Skin epidermis (tissue), 12 donors: ENCODE results near the gene CDC42BPA.
"Not testable (repeated sequence)": the region's sequence is repeated elsewhere in the genome, so short reads cannot be mapped to it uniquely, and the experiment has no call there.

ENCODE experiments used
- H3K27ac ChIP-seq, 21 experiments: fragments of 200-600 bp; sonication (generic) in 11 of 21; one replicate each; pipeline ENCODE4 v1.5.0; 2020; ENCODE audit warnings: mild to moderate bottlenecking in 3 of 21, inconsistent platforms in 2 of 21, moderate library complexity in 2 of 21
- H3K4me3 ChIP-seq, 7 experiments: fragments of 200-600 bp; sonication (generic) in 2 of 7; one replicate each; pipeline ENCODE4 v1.5.0; 2020; ENCODE audit warnings: inconsistent platforms in 2 of 7, mild to moderate bottlenecking in 2 of 7, moderate library complexity in 1 of 7

The CDC42BPA gene

DNA sequence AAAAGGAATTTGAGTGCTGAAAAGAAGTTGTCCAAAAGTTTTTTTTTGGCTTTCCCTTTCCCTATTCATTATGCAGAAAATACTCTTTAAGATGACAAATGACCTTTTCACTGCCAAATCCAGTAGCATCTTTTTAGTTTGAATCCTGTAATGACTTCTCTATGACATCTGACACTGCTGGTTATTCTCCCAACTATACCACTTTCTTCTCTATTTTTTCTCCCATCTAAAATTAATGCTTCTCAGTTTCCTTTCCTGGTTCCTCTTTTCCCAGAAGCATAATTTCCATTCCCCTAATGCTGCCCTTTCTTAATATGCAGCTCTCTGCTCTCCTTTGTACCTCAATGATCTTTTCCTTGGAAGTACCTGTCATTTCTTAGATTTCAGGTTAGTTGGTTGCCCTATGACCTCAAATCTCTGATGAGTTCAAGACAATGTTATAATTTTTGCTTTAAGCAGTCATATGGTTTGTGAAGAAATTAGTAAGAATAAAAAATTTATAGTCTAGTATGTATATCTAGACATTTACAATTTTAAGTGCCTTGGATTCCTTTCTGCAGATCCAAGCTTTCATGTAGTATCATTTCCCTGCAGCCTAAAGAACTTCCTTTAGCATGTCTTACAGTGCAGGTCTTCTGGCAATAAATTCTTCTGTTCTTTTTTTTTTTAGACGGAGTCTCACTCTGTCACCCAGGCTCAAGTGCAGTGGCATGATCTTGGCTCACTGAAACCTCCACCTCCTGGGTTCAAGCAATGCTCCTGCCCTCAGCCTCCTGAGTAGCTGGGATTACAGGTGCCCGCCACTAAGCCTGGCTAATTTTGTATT lies 150.8 kb downstream of the CDC42BPA start:
- no peak overlapping the region for H3K4me3 ChIP-seq
- no peak overlapping the region for H3K27ac ChIP-seq

DNA sequence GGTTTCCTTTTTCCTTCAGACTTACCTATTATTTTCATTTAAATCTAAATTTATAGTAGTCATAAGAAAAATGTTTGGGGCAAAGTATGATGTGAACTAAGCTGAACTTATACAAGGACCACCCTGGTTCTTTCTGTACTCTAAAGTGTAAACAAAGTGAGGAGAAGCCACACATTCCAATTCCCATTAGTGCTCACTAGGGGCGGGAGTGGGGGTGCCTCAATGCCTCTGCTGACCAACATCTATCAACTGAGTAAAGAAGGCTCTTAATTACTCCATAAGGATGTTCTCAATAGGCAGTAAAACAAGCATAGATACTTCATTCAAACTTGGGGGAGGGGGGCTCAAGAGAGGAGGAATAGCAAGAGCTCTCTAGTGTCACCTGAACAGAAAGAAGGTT lies 151.7 kb downstream of the CDC42BPA start:
- H3K27ac ChIP-seq, result no peak overlapping the region
- no peak overlapping the region for H3K4me3 ChIP-seq

DNA sequence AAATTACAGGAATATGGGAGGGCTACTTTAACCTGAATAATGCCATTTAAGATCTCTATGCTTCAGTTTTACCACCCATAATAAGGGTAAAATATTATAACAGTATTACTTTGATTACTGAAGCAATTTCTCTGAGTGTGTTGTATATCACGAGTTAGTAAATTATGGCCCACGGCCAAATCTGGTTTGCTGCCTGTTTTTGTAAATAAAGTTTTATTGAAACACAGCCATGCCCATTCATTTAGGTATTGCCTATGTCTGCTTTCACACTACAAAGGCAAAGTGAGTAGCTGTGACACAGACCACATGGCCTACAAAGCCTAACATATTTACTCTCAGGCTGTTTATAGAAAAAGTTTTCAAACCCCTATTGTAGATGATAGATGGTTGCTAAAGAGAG lies 156.8 kb downstream of the CDC42BPA start:
- H3K4me3 ChIP-seq, result no peak overlapping the region

DNA sequence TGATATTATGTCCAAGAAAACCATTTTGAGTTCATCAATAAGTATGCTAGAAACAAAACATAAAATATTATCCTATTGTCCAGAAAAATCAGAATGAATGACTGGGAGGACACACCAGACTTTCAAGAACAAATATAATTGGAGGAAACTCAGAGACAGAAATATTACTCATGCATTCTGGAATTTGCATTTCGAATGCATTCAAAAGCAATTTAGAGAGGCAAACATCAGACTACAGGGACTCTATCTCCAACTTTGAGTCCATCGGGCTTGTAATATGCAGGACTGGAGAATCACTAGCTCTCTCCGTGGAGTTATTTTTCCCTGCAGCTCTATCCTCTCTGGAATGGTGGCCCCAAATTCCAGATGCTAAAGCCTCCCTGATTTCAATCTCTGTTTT lies 161.8 kb downstream of the CDC42BPA start:
- H3K4me3 ChIP-seq, result no peak overlapping the region
- H3K27ac ChIP-seq, result no peak overlapping the region

More for the DNA sequence above, 156.8 kb downstream of the CDC42BPA start:
- H3K27ac ChIP-seq, result no peak overlapping the region

DNA sequence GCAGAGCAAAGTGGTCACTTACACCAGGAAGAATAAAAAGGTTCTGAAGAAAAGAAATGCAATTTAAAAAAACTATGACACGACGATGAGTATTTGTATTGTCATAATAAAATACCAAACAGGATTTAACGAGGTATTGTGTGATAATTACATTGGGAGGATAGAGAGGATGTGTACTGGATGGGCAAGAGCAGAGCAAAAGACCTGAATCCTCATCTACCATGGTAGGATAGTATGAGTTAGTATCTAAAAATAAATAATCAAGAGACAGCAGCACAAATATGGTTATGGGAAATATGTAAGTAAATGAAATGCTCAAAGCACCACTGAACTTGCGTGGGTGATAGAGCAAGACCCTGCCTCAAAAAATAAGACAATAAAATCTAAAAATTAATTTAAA lies 162.6 kb downstream of the CDC42BPA start:
- H3K27ac ChIP-seq, result no peak overlapping the region
- no peak overlapping the region for H3K4me3 ChIP-seq

DNA sequence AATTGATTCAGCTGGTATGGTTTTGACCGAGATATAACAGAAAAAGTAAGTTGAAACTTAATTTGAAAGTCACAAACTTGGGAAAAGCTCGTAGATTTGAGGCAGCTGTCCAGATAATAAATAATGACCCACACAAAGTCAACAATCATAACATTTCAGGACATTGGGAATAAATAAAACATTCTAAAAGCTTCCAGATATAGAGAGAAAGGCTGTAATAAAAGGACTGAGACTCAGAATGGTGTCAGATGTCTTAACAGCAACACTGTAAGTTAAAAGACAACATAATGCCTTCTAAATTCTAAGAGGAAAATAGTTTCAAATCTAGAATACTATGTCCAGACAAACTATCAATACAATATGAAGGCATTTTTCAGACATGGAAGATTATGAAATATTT lies 163.3 kb downstream of the CDC42BPA start:
- no peak overlapping the region for H3K4me3 ChIP-seq
- H3K27ac ChIP-seq, result no peak overlapping the region

DNA sequence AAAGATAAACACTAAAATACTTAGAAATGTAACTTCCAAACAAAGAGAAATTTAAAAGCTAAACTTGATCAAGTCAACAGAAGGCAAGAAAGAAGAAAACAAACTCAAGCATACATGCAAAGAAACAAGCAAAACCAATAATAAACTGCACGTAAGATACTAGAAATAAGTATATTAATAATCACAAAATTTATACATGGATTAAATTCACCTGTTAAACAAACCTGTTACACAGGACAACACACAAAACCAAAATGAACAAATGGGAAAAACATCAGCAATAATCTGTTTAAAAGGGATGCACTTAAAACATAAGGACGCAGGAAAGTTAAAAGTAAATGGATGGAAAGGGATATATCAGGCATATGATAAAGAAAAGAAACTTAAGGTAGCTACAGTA lies 165.8 kb downstream of the CDC42BPA start:
- Histone ChIP-seq H3K27ac (no peak overlapping the region), H3K4me3 (no peak overlapping the region)

DNA sequence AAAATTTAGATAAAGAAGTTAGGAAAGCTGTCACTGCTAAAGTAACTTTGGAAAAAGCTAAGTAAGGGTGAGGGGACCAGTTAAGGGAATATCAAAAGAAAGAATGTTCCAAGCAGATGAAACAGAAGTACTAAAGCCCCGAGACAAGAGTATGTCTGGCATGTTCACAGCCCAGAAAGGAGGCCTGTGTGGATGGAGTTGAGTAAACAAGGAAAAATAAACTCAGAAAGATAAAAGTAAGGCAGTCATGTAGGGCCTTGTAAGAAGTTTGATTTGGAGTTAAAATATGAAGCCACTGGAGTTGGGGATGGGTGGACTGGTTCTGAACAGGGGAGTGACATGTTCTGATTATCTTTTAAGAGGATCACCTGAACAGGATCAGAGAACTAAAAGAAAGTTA lies 177.9 kb downstream of the CDC42BPA start:
- Histone ChIP-seq H3K4me3 (no peak overlapping the region), H3K27ac (no peak overlapping the region)

DNA sequence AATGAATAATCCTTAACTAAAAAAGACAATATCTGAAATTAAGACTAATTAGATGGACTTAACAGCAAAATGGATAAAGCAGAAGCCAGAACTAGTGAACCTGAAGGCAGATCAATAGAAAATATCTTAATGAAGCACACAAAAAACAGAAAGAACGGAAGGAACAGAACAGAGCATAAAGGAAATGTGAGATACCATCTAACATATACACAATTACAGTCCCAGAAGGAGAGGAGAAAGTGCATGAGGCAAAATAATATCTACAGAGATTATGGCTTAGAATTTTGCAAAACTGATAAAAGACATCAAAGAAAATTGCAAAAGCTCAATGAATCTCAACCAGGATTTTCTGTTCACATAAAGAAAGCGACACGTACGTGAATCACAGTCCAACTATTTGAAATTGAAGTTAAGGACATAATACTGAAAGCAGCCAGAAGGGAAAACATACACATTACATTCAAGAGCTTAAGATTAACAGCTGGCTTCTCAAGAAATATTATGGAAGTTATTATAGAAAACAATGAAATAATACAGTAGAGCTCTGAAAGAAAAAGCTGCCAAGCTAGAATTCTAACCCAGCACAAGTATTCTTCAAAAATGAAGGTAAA lies 182.0 kb downstream of the CDC42BPA start:
- Histone ChIP-seq H3K4me3 (no peak overlapping the region), H3K27ac (no peak overlapping the region)

DNA sequence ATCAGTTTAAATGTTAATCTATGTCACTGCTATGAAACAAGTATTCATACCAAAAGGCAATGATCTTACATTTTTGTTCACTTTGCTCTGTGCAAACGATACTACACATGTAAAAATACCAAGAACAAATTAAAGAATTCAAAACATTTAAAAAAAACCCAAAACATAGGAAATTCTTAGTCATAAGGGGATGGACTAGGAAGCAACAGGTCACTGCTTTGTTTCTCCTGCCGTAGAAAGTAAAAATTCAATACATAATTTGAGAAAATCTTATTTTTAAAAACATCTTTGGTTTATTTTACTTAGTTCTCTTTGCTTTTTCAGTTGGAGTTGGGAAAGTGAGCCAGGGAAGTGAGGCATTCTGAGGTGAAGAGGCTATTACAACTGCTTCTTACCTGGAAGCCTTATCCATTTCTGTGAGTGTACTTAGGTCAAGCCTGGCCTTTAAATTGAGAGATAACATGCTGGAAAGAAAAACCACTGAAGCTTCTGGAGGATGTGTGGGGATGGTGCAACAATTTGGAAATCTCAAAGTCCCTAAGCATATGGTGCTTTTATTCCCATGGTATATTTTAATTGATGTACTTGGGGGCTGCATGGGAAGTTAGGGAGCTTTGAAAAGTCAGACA lies 183.5 kb downstream of the CDC42BPA start:
- no peak overlapping the region for H3K4me3 ChIP-seq
- H3K27ac ChIP-seq, result no peak overlapping the region

DNA sequence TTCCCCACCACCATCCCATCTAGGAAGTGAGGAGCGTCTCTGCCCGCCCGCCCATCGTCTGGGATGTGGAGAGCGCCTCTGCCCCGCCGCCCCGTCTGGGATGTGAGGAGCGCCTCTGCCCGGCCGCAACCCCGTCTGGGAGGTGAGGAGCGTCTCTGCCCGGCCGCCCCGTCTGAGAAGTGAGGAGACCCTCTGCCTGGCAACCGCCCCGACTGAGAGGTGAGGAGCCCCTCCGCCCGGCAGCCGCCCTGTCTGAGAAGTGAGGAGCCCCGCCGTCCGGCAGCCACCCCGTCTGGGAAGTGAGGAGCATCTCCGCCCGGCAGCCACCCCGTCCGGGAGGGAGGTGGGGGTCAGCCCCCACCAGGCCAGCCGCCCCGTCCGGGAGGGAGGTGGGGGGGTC lies 185.6 kb downstream of the CDC42BPA start:
- H3K27ac ChIP-seq, H3K4me3 ChIP-seq: not testable (repeated sequence)

DNA sequence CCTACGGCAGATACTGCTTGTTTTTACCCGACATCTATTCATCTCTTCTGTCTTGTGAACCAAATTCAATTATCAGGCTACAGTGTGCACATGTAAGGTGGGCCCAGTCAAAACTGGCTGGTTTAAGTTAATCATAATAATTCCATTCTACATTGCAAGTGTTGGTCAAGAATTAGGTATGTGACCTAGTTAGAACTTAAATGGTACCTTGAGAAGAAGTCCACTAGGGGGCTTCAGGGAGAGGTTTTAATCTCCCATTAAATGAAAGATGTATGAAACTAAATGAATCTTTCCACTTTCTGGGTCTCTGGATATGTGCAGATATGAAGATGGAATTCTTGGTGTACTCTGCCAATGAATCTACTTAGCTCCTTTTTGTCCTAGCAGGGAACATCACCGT lies 187.1 kb downstream of the CDC42BPA start:
- H3K27ac ChIP-seq, result no peak overlapping the region
- no peak overlapping the region for H3K4me3 ChIP-seq

DNA sequence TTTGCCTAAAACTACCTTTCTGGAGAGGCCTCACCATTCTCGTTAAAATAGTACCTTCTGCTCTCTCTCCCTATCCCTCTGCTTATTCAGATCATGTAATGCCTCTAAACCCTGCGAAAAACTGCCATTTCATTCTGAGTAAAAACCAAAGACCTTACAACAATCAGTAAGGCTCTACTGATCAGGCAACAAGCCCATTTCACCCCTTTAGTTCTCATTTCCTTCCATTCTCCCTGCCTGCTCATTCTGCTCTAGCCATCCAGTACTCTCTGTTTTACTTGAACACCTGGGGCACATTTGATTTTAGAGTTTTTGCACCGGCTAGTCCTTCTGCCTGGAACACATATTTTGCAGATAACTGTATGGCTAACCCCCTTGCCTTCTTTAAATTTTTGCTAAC lies 190.4 kb downstream of the CDC42BPA start:
- Histone ChIP-seq H3K27ac (no peak overlapping the region), H3K4me3 (no peak overlapping the region)

DNA sequence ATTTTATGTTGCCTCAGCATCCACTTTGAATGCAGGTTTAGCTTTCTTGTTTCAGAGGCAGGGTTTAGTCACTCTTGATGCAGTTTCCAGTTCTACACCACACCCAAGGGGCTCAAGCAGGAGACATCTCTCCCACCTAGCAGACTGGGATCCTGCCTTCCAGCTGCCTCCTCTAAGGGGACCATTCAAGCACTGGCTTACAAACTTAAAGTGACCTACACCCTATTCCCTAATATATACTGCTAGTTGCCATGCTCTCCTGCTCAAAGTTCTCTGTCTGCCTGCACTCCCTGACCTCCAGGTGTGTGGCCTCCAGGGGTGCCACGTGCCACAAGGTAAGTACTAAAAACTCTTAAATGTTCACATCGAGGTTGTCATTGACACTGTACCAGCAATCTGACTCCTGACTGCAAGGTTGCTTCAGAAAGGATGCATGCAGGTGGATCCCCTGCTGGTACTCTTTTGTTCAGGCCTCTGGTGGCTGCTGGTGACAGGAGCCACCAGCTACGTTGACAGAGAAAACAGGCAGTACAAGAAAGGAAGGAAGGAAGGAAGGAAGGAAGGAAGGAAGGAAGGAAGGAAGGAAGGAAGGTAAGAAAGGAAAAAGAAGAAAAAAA lies 192.3 kb downstream of the CDC42BPA start:
- no peak overlapping the region for H3K27ac ChIP-seq
- H3K4me3 ChIP-seq, result no peak overlapping the region

DNA sequence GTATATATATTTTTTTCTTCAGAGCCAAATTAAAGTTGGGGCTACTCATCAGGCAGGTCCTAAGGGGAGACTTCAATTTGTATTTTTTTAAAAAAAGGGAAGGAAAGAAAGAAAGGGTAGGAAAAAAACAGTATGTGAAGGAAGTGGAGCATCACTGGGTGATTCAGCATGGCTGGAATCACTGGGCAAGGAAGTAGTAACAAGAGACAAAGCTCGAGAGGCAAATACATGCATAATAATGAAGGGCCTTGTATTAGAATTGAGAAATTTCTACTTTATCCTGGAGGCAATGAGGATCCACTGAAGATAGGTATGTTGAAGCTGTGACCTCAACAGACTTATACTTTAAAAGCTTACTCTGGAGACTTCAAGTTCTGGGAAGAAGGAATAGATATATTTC lies 193.8 kb downstream of the CDC42BPA start:
- Histone ChIP-seq H3K27ac (no peak overlapping the region), H3K4me3 (no peak overlapping the region)

DNA sequence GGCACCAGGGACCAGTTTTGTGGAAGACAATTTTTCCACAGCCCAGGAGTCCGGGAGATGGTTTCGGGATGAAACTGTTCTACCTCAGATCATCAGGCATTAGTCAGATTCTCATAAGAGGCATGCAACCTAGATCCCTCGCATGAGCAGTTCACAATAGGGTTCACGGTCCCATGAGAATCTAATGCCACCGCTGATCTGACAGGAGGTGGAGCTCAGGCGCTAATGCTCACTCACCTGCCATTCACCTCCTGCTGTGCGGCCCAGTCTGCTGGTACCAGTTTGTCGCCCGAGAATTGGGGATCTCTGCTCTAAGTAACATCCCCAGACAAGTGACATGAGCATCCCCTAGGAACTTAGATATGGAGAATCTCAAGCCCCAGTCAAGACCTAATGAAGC lies 197.5 kb downstream of the CDC42BPA start:
- Histone ChIP-seq H3K27ac (no peak overlapping the region), H3K4me3 (no peak overlapping the region)

DNA sequence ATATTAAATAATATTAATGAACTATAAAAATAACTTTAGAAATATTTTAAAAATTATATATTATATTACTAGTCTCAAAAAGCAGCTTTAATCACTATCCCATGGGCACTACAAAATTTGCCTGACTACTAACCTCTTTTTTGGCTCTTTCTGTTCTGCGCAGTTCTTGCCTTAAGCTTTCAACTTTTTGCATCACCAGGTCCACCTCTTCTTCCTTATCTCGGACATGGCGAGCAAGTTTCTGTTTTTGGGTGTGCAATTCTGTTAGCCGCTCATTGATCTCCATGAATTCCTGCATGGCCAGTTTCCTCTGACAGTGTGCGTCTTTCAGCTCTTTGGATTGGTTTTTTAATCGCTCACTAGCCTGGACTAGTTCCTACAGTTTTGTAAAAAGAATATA lies 205.8 kb downstream of the CDC42BPA start:
- H3K4me3 ChIP-seq, result no peak overlapping the region
- no peak overlapping the region for H3K27ac ChIP-seq

DNA sequence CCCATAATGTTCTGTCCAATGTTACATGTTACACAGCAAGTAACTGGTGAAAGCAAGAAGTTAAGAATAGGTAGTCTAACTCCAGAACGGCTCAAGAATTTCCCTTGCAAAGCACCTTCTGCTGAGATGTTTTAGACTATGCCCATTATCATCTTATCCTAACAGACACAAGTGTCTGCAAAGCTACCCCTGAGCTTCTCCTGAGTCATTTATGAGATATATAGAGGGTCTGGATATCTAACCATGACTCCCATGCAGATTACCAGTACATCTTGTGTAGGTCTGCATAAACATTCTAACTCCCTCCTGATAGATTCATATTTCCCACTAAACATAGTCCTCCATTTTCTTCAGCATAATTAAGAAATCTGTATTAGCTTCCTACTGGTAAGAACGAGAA lies 206.5 kb downstream of the CDC42BPA start:
- H3K4me3 ChIP-seq, result no peak overlapping the region

DNA sequence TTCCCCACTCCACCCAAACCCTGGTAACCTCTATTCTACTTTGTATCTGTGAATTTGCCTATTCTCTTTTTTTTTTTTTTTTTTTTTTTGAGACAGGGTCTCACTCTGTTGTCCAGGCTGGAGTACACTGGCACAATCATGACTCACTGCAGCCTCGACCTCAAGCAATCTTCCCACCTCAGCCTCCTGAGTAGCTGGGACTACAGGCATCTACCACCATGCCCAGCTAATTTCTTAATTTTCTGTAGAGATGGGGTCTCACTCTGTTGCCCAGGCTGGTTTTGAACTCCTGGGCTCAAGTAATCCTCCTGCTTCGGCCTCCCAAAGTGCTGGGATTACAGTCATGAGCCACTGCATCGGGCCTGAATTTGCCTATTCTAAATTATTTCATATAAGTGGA lies 213.0 kb downstream of the CDC42BPA start:
- not testable (repeated sequence) for H3K4me3 ChIP-seq, H3K27ac ChIP-seq

More for the DNA sequence above, 206.5 kb downstream of the CDC42BPA start:
- no peak overlapping the region for H3K27ac ChIP-seq

DNA sequence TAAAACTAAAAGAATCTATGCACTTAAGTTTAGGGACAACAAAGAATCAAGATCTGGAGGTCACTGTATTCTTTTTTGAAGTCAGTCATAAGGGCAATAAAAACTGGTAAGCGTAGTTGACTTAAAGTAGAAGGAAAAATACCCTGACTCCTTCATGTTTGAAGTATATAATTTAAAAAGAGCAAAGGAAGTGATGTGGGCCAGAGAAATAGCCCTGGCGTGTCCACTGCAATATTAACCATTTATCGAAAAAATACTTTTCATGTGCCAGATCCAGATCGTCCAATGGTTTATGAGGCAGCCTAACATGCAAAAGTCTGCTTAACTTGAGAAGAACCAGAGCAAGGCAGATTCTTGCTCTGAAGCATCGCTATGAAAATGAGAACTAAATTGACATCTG lies 216.2 kb downstream of the CDC42BPA start:
- H3K27ac ChIP-seq, result no peak overlapping the region
- H3K4me3 ChIP-seq, result no peak overlapping the region
